ENCODE data around the gene GLDN.

DNA sequence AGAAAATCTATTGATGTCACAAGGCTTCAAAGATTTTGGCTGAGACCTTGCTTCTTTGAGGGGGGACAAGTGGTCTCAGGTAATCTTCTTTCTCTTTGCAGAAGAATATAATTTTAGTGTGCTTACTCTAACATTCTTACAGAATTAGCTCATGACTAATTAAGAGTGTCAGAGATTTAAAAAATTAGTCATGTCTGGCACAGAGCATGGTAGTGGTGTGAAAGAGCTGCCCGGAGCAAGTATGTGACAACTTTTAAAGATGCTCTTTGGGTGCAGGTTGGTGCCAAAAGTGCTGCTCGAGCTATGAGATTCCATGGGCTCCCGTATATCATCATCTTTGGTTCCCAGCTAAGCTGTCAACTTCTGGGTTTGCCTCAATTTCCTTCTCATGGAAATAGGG lies 34.1 kb upstream of the GLDN start:
- TF ChIP-seq SRF (IDR thresholded peaks at IDR 0.05; ENCODE audit: low read depth in 2 of 2, low read length in 2 of 2): no peak
- TF ChIP-seq TCF12 (IDR thresholded peaks at IDR 0.05; ENCODE audit: low read depth, low read length): no peak
- TF ChIP-seq GABPA (IDR thresholded peaks at IDR 0.05; ENCODE audit: low read depth): no peak
- TF ChIP-seq ZNF274 (IDR thresholded peaks at IDR 0.05; ENCODE audit: insufficient read depth, insufficient read length): no peak
- no peak for TF ChIP-seq SIN3A (IDR thresholded peaks at IDR 0.05; ENCODE audit: low read depth, low read length)
- TF ChIP-seq MAX (IDR thresholded peaks at IDR 0.05; ENCODE audit: low read depth, low read length): no peak
- TF ChIP-seq POLR2A (IDR thresholded peaks at IDR 0.05; ENCODE audit: low read depth, low read length): no peak
- no peak for TF ChIP-seq CEBPZ (IDR thresholded peaks at IDR 0.05; ENCODE audit: low read depth, low read length)
- no peak for TF ChIP-seq CTCF (IDR thresholded peaks at IDR 0.05 in 2 of 3, conservative IDR thresholded peaks at IDR 0.05 in 1 of 3; ENCODE audit: control insufficient read depth in 2 of 3, extremely low read depth in 1 of 3, insufficient read depth in 1 of 3, low read depth in 3 of 3, low read length in 3 of 3)
- TF ChIP-seq ZNF24 (IDR thresholded peaks at IDR 0.05): no peak
- TF ChIP-seq, protein P1, sequence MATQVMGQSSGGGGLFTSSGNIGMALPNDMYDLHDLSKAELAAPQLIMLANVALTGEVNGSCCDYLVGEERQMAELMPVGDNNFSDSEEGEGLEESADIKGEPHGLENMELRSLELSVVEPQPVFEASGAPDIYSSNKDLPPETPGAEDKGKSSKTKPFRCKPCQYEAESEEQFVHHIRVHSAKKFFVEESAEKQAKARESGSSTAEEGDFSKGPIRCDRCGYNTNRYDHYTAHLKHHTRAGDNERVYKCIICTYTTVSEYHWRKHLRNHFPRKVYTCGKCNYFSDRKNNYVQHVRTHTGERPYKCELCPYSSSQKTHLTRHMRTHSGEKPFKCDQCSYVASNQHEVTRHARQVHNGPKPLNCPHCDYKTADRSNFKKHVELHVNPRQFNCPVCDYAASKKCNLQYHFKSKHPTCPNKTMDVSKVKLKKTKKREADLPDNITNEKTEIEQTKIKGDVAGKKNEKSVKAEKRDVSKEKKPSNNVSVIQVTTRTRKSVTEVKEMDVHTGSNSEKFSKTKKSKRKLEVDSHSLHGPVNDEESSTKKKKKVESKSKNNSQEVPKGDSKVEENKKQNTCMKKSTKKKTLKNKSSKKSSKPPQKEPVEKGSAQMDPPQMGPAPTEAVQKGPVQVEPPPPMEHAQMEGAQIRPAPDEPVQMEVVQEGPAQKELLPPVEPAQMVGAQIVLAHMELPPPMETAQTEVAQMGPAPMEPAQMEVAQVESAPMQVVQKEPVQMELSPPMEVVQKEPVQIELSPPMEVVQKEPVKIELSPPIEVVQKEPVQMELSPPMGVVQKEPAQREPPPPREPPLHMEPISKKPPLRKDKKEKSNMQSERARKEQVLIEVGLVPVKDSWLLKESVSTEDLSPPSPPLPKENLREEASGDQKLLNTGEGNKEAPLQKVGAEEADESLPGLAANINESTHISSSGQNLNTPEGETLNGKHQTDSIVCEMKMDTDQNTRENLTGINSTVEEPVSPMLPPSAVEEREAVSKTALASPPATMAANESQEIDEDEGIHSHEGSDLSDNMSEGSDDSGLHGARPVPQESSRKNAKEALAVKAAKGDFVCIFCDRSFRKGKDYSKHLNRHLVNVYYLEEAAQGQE (IDR thresholded peaks at IDR 0.05; ENCODE audit: low read depth, low read length): no peak
- no peak for TF ChIP-seq CEBPB (IDR thresholded peaks at IDR 0.05; ENCODE audit: borderline replicate concordance in 1 of 2, low read depth in 2 of 2, low read length in 2 of 2)
- no peak for TF ChIP-seq ZBTB33 (IDR thresholded peaks at IDR 0.05)
